ENCODE results near the gene SIPA1. TPM values are rescaled to one million over a fixed set of nuclear protein-coding genes. Genes with fewer than 3 reads are reported as not detected.

SIPA1 gene
- total and polyA plus RNA-seq, 2 of the 8 experiments (the other 6 are each of a cell fraction or from before 2014, with no cell fraction given): 35.3 to 72.2 TPM

DNA sequence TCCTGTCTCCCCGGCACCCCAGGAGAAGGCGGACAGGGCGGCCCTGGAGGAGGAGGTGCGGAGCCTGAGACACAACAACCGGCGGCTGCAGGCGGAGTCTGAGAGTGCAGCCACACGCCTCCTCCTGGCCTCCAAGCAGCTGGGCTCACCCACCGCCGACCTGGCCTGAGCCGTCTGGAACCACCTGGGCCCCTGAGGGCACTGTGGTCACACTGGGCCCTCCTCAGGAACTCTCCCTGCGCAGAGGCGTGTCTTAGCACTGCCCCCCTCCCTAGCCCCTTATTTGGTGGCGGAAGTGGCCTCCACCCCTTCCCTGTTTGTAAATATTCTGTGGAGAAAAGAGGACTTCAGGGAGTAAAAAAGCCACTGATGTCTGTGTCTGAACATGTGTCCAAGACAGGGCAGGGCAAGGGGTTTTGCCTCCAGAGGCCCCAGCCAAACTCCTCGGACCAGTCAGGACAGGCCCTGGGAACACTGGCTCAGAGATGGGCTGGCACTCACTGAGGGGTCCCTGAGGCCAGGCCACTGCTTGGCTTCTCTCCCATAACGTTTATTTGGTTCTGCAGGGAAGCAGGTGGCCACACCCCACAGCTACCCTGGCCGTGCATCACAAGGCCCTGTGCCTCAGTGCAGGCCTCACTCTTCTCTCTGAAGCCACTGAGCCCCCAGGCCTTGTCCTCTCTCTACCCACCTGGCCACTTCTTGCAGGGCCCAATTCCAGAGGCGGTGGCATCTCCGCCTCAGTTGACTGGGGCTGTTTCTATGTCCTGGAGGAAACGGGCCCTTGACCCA is 12.8 kb downstream of the SIPA1 start:
- Histone ChIP-seq H3K23me2 (ENCODE audit: low read depth, low read length) (peaks cover 8% of the 10 kb centered on the region; the same call in 1 of the 2 replicates), H3K14ac (ENCODE audit: insufficient read length) (no peak overlapping the region), H2BK15ac (ENCODE audit: low read length) (no peak overlapping the region), H2BK12ac (ENCODE audit: low read depth, low read length) (no peak overlapping the region), H3K36me3 (ENCODE audit: control insufficient read depth in 2 of 4, insufficient read depth in 4 of 4, low read length in 3 of 4) (peaks cover 4 to 16% (median 9%) of the 10 kb centered on the region in 4 experiments; a peak in 7 of 8 replicates), H4K20me1 (replicated peaks in 1 of 2; ENCODE audit: control insufficient read depth in 1 of 2, insufficient read depth in 2 of 2, low read length in 2 of 2) (peaks cover 2 to 11% of the 10 kb centered on the region in 2 experiments), H3K23ac (ENCODE audit: insufficient read length) (no peak overlapping the region), H2AFZ (ENCODE audit: low read length) (no peak overlapping the region), H4K91ac (replicated peaks; ENCODE audit: insufficient read length, low read length) (no peak overlapping the region), H3K9me3 (ENCODE audit: insufficient read depth in 2 of 2, low read depth in 1 of 2, low read length in 1 of 2) (no peaks in the 10 kb centered on the region), H3K56ac (replicated peaks; ENCODE audit: insufficient read length, low read depth, low read length) (no peak overlapping the region), H3K27me3 (replicated peaks in 1 of 4; ENCODE audit: control insufficient read depth in 3 of 4, extremely low read depth in 1 of 4, insufficient read depth in 3 of 4, low read length in 3 of 4) (peaks cover 0 to 5% (median 2%) of the 10 kb centered on the region in 4 experiments; a peak in 1 of 7 replicates), H4K8ac (ENCODE audit: extremely low read depth, insufficient read depth, low read length) (no peak overlapping the region), H4K5ac (ENCODE audit: insufficient read length, low read depth, low read length) (no peak overlapping the region), H2BK5ac (ENCODE audit: low read depth, low read length) (no peak overlapping the region), H2AK5ac (ENCODE audit: low read depth, low read length) (no peak overlapping the region), H3K27ac (ENCODE audit: low read depth, low read length) (no peak overlapping the region), H3K4ac (replicated peaks; ENCODE audit: insufficient read length, low read depth, low read length) (no peak overlapping the region), H3K18ac (ENCODE audit: extremely low read depth, low read length) (no peak overlapping the region), H2BK120ac (replicated peaks; ENCODE audit: low read depth, low read length) (no peak overlapping the region), H2BK20ac (ENCODE audit: low read length) (no peak overlapping the region), H3K79me1 (ENCODE audit: low read depth, low read length) (peaks cover 2% of the 10 kb centered on the region; the same call in 1 of the 2 replicates), H3K9ac (replicated peaks in 1 of 4; ENCODE audit: extremely low read depth in 1 of 4, low read depth in 3 of 4, low read length in 3 of 4) (no peak overlapping the region), H3K4me1 (replicated peaks in 1 of 4; ENCODE audit: control insufficient read depth in 3 of 4, insufficient read depth in 4 of 4, low read length in 3 of 4) (peaks cover 0 to 12% (median 8%) of the 10 kb centered on the region in 4 experiments; a peak in 6 of 7 replicates), H3K79me2 (ENCODE audit: control insufficient read depth in 1 of 2, insufficient read depth in 2 of 2, low read length in 2 of 2) (no peaks in the 10 kb centered on the region), H3K4me3 (ENCODE audit: extremely low read depth in 1 of 4, insufficient read depth in 2 of 4, low read depth in 3 of 4, low read length in 4 of 4) (no peak overlapping the region), H3K4me2 (ENCODE audit: insufficient read depth in 1 of 2, low read depth in 2 of 2, low read length in 2 of 2) (no peak overlapping the region; a peak in 1 of 4 replicates)
- no peak for DNase-seq (ENCODE audit: low read depth in 1 of 2, low spot score in 2 of 2)
- CTCF ChIA-PET (ENCODE audit: partially characterized antibody): interaction anchor here (0.7 to 2.8 kb wide), 6 partner anchors 7 to 59 kb away, joined by 3 to 21 read pairs (median 4); partner anchors contain the start of genes RELA and SIPA1
- WGBS, 2 experiments (ENCODE audit: extremely low coverage in 1 of 2, insufficient coverage in 1 of 2, insufficient read length in 1 of 2, insufficient replicate concordance in 2 of 2, low coverage in 1 of 2, low lambda C conversion rate in 2 of 2, missing lambda C conversion rate in 1 of 2): 90% methylated on average over 20 of the region's 20 CpGs; no CpG with 5 or more reads in 1 of the 2 experiments
- FAIRE-seq: no peak
- POLR2A ChIA-PET (ENCODE audit: partially characterized antibody): interaction anchor here (0.6 to 7.5 kb wide), 7 partner anchors 8 to 378 kb away, joined by 4 to 58 read pairs (median 8); partner anchors contain the start of genes PCNX3, RELA and SIPA1
- no peak for TF ChIP-seq RAD21 (IDR thresholded peaks at IDR 0.05 in 1 of 2, conservative IDR thresholded peaks at IDR 0.05 in 1 of 2; ENCODE audit: low read depth in 2 of 2, low read length in 2 of 2)
- no peak for TF ChIP-seq KDM1A (IDR thresholded peaks at IDR 0.05; ENCODE audit: borderline replicate concordance, low read length)
- TF ChIP-seq JUN (IDR thresholded peaks at IDR 0.05; ENCODE audit: low read depth, low read length): no peak
- TF ChIP-seq, protein P1, sequence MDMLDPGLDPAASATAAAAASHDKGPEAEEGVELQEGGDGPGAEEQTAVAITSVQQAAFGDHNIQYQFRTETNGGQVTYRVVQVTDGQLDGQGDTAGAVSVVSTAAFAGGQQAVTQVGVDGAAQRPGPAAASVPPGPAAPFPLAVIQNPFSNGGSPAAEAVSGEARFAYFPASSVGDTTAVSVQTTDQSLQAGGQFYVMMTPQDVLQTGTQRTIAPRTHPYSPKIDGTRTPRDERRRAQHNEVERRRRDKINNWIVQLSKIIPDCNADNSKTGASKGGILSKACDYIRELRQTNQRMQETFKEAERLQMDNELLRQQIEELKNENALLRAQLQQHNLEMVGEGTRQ (IDR thresholded peaks at IDR 0.05; ENCODE audit: low read length): no peak
- no peak for TF ChIP-seq EP300 (IDR thresholded peaks at IDR 0.05; ENCODE audit: borderline replicate concordance in 1 of 2, low read depth in 2 of 2, low read length in 2 of 2)
- TF ChIP-seq HDAC6 (IDR thresholded peaks at IDR 0.05; ENCODE audit: low read depth, low read length): no peak
- no peak for TF ChIP-seq EZH2 (IDR thresholded peaks at IDR 0.05; ENCODE audit: low read depth, low read length, severe bottlenecking)
- no peak for TF ChIP-seq RFX5 (IDR thresholded peaks at IDR 0.05; ENCODE audit: borderline replicate concordance, low read depth, low read length)
- no peak for TF ChIP-seq ASH2L (IDR thresholded peaks at IDR 0.05; ENCODE audit: low read length)
- no peak for TF ChIP-seq SRF (IDR thresholded peaks at IDR 0.05; ENCODE audit: low read depth, low read length)

All from H1 (cell line).